ENCODE data around the gene RAB7B.
A peak's percentile ranks its signal among the peaks of the same experiment; 100 is the strongest.
"Not testable (repeated sequence)": the region's sequence is repeated elsewhere in the genome, so short reads cannot be mapped to it uniquely, and the experiment has no call there.

The RAB7B gene, protein sequence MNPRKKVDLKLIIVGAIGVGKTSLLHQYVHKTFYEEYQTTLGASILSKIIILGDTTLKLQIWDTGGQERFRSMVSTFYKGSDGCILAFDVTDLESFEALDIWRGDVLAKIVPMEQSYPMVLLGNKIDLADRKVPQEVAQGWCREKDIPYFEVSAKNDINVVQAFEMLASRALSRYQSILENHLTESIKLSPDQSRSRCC

DNA sequence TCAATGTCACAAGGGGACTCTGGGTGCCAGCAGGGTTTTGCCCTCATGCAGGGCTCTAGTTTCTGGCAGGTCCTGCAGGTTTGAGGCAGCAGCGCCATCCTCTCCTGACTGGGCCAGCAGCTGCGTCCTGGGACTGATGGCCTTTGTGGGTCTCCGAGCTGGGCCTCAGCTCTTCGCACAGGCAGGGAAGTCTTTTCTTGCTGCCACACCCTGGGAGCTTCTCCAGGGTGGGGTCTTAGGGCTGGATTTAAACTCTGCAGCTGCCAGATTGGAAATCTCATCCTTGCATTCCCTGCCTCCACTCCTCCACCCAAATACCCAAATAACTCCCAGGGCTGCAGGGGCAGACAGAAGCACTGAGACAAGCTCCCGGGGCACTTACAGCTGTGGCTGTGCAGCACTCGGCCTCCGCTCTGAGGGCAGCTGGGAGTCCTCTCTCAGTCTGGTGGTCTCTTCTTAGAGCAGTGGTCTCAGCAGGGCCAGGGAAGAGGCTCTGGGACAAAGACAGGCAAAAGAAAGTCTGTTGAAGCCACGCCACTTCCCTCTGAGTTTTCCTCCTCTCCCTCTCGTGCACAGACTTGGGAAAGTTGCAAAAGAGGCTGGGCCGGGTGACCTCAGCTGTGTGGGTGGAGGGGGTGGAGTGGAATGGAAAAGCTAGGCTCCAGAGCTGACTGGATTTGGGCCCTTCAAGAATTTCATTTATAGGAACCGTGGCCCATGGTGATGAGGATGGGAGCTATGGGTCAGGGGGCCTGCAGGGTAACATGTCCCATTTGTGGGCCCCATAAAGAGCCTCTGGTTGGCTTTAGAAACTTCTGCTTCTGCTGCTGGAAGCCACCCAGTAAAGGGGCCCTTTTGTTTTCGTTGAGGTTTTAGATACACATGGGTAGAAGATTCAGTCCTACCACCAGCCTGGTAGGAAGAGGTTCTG, at the start of gene RAB7B:
RAB7B (minus strand) TSS at position 525 of the 931 bp plus-strand sequence. CDS start 9,260 bp downstream, outside the sequence.
- no peak for DNase-seq (ENCODE audit: low read depth)

DNA sequence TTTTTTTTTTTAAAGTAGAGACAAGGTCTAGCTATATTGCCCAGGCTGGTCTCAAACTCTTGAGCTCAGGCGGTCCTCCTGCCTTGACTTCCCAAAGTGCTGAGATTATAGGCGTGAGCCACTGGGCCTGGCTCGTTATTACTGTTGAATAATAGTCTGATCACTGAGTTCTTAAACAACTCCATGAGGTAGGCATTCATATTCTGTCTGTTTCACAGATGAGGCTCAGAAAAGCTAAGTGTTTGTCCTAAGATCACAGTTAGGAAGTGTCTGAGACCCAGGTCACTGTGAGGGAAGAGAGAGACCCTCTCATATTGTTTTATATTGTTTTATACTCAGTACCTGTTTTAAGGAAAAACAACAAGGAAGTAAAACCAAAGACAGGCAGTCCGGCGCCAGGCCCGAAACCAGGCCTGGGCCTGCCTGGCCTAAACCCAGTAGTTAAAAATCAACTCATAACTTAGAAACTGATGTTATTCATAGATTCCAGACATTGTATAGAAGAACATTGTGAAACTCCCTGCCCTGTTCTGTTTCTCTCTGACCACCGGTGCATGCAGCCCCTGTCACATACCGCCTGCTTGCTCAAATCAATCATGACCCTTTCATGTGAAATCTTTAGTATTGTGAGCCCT, 49.2 kb upstream of the RAB7B start:
- DNase-seq (ENCODE audit: low read depth): not testable (repeated sequence)

DNA sequence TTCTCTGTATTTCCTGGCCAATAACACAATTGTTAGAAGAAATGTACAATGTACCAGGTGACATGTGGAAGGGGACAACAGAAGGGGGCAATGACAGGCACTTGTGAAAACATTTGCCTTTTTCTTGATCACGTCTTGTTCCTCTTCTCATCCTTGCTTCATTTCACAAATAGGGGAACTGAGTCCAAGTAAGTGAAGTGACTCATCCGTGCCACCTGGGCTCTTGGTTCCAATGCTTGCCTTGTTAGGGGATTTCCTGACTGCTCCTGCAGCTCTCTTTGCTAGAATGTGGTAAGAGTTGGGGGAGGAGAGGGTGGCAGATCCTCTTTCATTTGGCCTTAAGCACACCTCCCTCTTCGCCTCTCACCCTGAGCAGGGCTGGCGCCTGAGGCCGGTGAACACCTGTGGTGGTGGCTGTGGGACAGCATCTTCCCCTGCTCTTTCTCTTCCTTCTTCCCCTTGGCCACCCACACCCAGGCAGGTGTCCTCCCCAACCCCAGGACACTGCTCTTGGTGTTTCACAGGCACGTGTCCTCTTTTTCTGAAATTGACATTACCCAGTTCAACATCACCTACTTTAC, 47.5 kb upstream of the RAB7B start:
- DNase-seq (ENCODE audit: low read depth): no peak

DNA sequence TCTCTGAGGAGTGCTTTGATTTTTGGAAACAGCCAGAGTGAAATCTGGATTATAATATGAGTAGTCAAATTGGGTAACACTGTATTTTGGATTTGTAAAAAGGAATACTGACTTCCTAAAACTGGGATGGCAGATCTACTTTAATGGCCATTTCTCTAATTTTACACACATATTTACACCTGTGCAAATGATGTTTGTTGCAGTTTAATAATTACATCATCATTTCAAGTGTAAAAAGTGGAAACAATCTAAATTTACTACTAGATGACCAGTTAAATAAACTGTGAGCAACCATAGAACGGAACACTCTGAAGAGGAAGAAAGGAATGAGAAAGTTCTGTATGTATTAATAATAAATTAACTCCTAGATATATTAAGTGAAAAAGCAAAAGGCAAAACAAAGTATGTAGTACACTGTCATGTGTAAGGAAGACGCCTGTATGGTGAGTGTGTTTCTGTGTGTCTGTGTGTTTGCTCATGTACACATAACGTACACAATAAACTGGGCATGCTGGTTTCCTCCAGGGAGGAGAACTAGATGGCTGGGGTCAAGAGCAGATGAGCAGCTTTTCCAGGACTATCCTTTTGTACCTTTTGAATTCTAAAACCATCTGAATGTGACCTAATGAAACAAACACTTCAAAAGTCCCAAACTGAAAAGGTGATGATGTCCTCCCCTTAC, 46.9 kb upstream of the RAB7B start:
- no peak for DNase-seq (ENCODE audit: low read depth)

DNA sequence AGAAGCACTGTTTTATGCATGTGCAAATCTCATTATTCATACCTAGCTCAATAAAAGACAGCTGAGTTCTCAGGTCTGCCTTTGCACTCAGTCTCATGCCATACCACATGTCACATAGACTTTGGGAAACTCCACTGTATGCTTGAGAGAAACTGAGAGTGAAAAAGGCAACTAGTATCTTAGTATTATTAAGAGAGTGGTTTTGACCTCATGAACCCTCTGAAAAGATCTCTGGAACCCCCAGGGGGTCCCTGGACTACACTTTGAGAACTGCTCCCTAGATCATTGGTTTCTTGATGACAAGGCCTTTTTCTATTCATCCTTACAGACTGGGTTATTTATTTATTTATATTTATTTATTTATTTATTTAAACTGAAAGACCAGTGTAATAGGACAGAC, 46.1 kb upstream of the RAB7B start:
- DNase-seq (ENCODE audit: low read depth): no peak

DNA sequence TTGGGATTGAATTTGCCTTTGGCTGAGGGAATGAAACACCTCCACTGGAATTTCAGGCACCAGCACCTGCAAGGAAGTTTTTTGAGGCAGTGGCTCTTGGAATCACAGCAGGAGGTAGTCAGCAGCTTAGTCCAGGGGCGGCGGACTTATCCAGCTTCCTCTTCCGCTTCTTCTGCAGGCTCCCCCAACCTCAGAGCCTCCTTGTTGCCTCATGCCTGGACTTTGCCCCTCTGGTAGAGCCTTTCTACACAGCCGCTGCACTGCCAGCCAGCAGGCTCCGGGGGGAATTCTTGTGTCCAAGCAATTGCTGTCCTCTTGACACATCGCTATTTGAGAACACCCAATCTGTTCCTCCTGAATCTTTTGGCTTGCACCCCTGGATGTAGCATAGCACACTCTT, 45.4 kb upstream of the RAB7B start:
- no peak for DNase-seq (ENCODE audit: low read depth)

DNA sequence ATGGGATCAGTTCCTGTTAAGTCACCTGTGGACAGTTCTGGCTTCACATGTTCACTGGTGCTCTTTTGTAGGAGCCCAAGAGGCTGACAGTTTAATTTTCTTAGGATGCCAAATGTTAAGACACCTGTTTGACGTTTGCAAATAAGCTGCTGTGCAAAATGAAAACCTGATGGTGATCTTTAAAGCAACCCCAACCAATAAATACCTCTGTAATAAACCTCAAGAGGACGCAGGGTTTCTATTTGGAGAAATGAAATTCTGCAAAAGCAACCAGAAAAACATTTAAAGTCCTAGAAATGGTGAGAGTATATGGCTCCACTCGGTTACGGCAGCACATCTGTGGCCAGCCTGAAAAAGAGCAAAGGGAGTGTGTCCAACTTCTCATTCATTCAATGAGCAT, 44.1 kb upstream of the RAB7B start:
- DNase-seq (ENCODE audit: low read depth): no peak

DNA sequence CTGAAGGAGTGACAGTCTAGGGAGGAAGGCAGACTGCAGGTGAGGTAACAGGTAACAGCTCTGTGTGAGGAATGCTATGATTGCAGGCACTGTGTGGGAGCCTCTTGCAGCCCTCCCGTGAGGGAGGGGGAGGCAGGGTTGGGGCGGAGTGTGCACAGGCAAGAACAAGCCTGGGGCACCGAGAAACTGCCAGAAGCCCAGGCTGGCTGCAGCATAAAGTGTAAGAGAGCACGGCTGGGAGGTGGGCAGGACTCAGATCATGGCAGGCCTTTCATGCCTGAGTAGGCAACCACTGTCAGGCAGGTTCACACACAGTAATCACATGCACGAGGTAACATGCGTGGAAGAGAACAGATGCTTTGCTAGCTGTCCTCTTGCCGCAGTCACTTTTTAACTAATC, 38.4 kb upstream of the RAB7B start:
- DNase-seq (ENCODE audit: low read depth): no peak

DNA sequence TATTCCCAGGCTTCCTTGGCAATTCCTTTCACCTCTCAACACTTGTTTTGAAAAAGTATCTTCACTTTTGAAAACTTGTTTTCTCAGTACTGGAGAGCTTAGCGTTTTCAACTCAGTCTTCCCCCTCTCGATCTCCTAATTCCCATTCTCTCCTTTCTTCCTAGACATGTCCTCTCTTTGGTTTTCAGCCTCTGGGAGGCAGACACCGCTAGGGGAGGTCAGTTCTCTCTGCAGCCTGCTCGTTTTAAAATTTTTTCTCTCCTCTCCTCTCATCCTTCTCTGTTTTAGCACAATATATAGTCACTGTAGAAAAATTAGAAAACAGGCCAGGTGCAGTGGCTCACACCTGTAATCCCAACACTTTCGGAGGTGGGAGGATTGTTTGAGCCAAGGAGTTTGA, 37.1 kb upstream of the RAB7B start:
- DNase-seq (ENCODE audit: low read depth): no peak

DNA sequence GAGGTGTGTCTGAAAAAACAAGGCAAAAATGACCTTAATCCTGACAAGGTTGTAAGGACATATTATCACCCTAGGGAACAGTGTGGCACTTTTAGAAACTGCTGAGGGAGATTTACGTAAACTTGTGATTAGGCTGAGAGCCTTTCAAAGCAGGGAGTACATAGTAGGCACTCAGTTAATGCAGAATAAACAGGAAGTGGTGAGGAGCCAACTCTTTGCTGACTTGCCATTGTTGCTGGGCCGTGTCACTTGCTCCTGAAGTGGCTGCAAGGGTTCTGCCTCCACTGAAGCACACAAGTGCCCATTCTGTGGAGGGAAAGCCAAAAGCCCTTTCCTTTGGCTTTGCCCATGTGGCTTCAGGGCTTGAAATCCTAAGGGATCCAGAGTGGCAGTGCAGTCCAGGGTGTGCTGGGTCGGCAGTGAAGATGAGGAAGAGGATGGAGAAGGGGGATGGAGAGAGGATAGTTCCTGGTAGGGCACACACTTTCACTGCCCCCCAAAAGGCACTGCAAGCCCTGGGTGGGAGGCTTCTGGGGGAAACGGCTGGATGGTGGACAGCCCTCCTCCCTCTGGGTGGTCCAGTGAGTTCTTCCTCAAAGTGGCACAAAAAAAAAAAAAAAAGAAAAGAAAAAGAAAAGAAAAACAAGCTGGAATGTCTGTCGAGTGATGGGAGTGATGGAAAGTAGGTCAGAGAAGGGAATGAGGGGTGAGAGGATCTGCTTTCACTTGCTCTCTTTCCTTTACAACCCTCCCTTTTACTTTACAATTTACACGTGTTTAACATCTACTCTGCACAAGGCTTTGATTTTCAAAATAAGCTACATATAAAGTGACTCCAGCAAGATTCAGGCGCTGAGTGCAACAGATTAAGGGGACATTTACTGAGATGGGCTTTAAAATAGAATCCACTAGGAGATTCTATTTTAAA, 36.1 kb upstream of the RAB7B start:
- no peak for DNase-seq (ENCODE audit: low read depth)

DNA sequence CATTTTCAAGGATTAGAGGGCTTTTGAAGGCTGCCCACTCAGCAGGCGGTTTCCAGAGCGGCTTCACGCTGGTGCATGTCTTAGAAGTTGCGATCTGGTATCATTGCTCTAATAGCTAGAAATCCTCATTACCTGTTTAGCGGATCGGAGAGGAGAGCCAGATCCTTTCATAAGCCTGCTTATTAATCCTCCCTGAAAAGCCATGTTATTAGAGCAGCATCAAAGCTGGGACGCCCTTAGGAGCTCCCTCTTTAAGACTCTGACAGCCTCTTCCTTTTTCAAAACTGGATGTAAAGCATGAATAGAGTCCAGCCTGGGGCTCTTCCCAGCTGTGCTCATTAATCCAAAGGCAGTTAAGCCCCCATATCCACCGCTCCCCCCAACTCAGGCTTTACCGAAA, 34.4 kb upstream of the RAB7B start:
- no peak for DNase-seq (ENCODE audit: low read depth)

DNA sequence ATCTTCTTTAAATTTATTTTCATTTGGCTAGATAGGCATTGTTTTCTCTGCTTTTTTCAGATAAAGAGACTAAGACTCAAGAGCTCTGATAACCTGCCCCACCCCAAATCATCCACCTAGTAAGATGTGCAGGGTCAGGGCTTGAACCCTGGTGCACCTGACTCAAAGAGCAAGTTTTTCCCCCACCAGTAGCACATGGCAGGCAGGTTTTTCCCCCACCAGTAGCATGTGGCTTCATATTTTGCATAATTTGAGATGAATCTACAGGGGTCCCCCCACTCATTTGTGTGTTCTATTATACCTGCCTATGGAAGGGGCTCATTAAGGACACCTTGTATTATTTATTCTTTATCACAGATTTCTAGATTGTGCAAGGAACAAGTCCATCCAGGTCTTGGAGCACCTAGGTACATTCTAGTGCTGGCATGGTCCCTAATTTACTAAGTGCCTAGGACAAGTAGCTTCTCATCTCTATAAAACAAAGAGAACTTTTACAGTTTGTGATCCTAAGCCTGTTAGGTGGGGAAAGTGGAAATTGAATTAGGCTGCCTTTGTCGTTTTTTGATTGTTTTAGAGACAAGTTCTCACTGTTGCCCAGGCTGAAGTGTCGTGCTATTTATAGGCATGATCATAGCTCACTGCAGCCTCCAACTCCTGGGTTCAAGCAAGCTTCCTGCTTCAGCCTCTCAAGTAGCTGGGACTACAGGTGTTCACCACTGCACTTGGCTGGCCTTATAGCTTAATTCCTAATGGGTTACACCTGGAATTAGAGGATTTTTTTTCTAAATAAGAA, 33.7 kb upstream of the RAB7B start:
- no peak for DNase-seq (ENCODE audit: low read depth)

DNA sequence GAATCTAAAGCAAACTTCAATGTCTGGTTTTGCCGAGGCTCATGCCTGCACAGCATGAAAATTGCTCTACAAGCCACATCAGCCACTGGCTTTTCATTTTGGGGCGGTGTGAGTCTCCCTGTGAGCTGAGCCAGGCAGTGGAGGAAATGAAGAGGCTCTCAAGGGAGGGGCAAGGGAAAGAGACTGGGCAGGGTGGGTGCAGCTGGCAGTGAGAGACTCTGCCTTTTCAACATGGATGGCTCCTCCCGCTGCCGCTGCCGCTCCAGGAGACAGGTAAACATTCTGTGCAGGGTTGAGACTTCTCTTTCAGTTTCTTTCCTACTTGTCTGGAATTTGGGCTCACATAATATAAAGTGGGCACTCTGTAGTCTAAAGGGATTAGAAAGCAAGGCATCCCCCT, 31.8 kb upstream of the RAB7B start:
- DNase-seq (ENCODE audit: low read depth): no peak

DNA sequence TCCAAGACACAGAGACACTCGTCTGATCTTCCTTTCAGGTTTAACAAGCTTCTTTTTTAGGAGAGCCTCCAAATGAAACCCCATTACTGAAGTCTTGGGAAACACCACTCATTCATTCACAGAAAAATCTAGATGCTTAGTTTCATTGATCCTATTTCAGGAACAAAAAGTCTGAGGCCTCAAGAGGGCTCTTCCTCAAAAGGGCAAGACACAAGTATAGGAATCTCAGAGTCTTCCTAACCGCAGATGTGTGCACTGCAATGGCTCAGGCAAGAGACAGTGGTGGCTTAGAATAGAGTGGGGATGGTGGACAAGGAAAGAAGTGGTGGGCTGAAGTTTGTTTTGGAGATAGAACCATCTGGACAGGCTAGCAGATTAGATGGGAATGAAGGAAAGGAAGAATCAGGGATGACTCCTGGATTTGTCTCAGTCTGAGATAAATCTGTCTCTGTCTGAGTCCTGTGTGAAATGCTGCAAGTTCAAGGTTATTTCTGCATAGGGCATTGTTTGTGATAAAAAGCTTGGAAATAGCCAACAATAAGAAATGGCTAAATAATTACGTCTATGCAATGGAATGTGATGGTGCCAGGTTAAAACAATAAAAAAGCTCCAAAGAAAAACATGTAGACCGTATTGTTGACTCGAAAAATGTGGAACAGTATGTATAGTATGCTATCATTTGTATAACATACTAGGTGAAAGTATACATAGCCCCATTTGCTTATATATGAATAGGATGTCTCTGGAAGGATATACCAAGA, 29.4 kb upstream of the RAB7B start:
- no peak for DNase-seq (ENCODE audit: low read depth)

DNA sequence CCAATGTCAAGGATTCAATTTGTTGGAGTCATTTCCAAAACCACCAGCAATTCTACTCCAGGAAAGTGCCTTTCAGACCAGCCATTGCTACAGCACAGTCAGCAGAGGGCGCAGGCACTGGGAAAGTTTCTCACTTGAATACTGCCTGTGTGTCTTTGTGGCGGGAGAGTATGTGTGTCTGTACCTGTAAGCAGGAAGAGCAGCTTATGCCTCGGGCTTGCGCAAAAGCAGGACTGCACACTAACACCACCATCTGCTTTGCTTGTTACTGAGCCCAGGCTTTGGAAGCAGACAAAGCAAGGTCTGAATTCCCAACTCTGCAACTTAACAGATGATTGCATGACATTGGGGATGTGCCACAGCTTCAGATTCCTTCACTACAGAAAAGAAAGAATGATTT, 27.5 kb upstream of the RAB7B start:
- peak; percentile 39 for DNase-seq (ENCODE audit: low read depth)

DNA sequence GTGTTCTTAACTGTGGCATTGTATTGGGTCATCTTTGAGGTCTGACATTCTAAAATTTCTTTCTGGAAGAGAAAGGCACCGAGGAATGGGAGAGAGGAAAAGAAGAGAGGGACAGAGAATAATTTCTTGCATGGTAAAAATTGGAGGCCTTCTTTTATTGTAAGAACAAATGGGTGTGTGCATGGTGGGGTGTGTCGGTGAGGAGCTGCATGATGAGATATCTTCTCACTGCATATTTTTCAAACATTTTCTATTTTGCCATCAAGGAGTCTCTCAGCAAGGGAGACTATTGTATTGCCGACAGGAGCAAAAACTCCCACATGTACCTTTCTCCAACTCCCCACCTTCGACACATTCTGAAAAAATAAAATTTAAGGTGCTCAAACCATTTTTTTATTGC, 27.0 kb upstream of the RAB7B start:
- DNase-seq (ENCODE audit: low read depth): no peak

DNA sequence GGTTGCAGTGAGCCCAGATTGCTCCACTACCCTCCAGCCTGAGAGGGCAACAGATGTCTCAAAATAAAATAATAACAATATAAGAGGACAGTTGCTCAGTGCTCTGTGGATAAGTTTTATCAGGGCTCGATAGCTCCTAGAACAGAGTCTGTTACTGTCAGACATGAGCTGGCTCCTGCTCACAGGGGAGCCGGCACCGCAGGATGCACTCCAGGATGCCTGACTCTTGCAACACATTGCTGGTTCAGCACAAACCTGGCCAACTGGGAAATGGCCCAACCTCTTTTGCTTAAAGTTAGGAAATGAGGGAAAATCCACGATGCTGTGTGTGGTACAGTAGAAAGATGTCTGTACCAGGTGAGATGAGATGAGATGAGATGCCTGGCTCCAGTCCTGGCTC, 26.3 kb upstream of the RAB7B start:
- no peak for DNase-seq (ENCODE audit: low read depth)

DNA sequence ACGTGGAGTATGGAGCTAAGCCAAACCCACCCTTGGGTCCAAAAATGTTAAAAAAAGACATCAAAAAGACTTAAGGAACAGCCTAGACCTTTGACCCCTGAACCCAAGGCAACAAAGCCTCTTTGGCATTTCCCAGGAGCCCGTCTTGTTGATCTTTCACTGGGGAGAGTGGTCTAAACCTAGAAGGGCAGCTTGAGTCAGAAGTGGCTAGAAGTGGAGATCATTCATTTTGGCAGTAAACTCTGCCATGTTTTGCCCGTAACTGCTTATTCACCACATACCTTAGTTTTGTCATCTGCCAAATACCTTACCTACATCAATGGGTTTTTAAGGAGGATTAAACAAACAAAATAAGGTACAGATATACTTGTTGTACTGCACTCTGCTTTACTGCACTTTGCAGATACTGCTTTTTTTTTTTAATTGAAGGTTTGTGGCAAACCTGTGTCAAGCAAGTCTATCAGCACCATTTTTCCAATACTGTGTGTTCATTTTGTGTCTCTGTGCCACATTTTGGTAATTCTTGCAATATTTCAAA, 22.2 kb upstream of the RAB7B start:
- no peak for DNase-seq (ENCODE audit: low read depth)

DNA sequence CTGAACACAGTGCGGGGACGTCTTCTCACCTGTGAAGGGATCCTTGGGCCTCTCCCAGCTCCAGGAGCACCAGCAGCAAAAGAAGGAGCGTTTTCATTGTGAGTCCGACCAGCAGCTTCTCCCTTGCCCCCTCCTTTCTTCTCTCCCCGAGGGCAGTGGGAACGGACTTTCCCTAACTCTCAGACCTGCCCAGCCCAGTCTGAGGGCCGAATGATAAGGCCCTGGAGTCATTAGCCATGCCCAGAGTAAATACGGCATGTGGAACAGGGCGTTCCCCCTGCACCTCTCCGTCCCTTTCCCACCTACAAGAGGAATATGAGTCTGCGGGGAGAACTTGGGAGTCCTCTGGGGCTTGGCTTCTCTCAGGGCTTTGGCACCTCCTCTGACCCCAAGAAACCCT, 20.5 kb upstream of the RAB7B start, which contains the start of gene CTSE:
CTSE (minus strand) TSS at position 201 of the 400 bp plus-strand sequence; CDS start at position 97, 104 bp downstream.
- no peak for DNase-seq (ENCODE audit: low read depth)

Data from activated gamma-delta T cell treated with anti-CD3 and anti-CD28 coated beads, Interleukin-2, amount 50 U/mL, for 16 hours (primary cell).